GM19372 (cell line): ENCODE measurements around the gene TNFRSF4.

Source experiments
- ATAC-seq: cut with Tn5 transposase; IDR thresholded peaks from one replicate; pipeline ENCODE4 v1.9.1; 2021; ENCODE audit warnings: mild to moderate bottlenecking, low read depth, moderate library complexity; ENCODE audit not compliant: unreplicated experiment

TNFRSF4 gene

GRCh38 chr1:1220197-1220596 is 6.2 kb upstream of the TNFRSF4 start:
- no peak for ATAC-seq

- ATAC-seq, result no peak
These were observed 5.4 kb upstream of the TNFRSF4 start for GRCh38 chr1:1219341-1219740.

- ATAC-seq, result no peak
These were observed 4.7 kb upstream of the TNFRSF4 start for GRCh38 chr1:1218524-1219200.

DNA sequence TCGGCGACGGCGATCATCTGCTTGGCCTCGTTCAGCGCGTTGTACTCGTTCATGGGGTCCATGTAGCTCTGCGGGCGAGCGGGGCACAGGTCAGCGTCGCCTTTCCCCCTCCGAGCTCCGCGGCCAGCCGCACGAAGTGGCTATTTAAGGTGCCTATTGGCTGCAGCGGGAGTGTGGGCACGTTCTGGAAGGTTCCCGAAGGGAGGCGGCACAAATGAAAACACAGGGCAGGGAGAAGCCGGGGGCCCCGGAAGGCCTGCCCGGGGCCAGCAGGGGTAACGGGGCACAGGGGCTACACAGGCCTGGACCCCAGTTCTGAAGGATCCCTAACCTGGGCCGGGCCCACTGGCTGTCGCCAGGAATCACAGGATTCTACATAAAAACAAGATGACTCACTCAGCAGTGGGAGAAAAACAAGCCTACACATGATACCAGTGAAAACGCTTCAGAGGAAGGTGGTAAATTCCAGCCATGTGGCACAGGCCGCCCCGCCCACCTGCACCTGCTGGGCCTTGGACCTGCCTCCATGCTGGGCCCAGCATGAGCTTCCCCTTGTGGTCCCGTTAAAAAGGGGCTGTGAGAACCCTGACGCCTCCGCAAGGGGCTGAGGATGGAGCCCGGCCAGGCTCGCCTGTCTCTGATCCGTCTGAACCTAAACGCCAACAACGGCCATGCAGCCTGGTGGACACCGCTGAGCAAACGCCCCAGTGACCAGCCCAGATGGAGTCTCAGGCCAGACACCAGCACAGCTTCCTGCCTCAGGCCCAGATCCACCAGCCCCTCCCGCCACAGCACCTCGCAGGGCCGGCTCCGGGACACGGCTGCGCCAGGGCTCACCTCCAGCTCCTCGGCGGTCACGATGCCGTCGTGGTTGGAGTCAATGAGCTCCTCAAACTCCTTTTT is 3.9 kb upstream of the TNFRSF4 start:
- no peak for ATAC-seq

DNA sequence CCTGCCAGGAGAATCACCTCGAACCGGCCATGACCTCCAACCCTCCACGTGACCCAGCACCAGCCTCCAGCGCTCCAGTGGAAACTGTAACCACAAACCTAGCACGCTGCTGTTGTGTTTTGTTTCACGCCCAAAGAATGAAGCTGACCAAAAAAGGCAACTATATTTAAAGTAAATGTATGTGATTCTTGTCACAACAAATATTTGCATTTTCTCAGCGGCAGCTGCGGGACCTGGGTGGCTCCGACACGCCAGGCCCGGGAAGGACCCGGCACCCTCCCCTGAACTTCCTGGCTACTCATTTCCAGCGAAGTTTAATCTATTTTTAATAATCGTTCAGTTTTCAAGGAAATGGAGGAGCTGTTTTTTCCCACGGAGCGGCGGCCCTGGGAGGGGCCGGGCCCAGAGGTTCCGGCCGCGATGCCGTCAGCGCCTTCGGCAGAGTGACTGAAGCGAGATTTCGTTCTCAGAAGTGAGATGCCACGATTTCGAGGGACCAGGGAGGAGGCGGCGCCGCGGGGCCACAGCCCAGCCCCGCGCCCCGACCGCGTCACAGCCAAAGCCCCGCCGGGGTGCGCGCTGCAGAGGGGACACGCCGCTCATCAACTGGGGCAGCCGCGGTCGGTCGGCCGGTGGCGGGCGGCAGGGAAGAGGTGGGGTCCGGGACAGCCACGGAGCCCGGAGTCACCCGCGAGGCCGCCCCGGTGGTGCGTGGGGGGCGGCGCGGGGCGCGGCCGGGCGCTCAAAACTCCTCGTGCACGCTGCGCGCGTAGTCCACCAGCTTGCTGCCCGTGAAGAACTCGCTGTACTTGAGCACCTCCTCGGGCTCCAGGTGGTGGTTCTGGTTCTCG is 3.0 kb upstream of the TNFRSF4 start:
- no peak for ATAC-seq

DNA sequence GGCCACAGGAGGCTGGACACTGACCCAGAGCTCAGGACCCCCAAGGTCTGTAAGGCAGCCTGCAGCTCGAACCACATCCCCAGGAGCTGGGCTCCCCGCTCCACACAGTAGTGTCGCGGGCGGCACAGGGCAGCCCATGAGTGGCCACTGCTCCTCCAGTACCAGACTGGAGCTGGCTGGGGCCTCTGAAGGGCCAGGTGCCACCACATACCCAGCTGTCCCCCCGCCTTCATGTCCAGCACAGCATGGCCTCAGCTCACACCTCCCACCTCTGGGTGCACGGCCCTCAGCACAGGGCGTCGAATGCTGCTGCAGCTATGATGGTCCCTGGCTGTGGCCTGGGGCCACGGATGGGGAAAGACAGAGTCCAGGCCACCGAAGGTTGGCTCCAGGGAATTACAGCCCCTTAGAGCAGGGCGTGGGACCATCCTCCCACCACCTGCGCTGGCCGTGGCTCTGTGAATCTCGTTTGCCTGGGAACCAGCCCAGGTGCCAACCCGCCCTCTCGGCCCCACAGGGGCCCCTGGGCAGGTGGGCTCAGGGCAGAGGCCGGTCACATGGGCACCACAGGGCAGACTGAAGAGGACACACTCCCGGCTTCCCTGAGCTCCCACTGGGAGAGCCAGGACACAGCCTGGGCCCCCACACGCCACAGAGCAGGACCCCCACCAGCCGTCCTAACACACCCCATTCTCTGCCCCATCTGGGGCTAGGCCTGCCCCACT is 2.1 kb upstream of the TNFRSF4 start:
- no peak for ATAC-seq

GRCh38 chr1:1215080-1215676 is 1.2 kb upstream of the TNFRSF4 start:
- no peak for ATAC-seq

- ATAC-seq, result no peak
These were observed 1.1 kb downstream of the TNFRSF4 start for GRCh38 chr1:1212780-1213344.

GRCh38 chr1:1211541-1212441 is 2.2 kb downstream of the TNFRSF4 start:
- ATAC-seq, result no peak

- no peak for ATAC-seq
These were observed 3.0 kb downstream of the TNFRSF4 start for GRCh38 chr1:1210726-1211540.

GRCh38 chr1:1208713-1209433 is 5.1 kb downstream of the TNFRSF4 start:
- ATAC-seq, result no peak

DNA sequence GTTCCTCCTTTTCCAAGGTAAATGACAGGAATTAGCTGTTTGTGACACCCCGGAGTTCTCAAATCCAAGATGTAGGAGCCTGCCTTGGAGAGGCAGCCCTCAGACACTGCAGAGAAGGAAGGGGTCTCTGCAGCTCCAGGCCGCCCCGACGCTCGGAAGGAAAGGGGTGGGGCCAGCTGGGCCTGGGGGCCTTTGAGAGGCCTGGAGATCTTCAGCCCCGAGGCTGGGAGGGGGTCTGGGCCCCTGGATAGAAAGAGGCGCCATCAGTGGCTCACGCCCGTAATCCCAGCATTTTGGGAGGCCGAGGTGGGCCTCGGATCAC is 6.4 kb downstream of the TNFRSF4 start:
- no peak for ATAC-seq

DNA sequence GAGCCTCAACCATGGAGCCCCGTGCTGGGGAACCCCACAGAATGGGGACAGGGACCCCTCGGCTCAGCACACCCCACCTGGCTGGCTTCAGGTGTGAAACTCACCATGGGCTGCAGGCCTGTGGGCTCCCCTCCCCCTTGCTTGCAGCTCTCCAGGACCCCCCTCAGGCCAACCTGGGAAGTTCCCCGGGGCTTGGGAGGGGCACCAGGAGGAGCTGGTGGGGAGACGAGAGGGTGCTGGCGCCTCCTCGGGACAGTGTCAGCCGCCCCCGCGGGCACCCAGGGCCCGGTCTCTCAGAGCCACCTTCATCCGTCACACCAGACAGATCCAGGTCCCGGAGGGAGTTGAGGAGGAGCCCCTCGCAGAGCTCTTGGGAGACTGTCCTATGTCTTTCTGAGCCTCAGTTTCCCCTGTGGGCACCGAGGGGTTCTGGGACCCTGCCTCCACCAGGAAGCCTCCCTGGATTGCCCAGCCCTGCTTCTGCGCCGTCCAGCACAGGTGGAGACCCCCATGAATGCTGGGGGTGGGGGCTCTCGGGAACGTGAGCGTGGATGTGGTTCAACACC is 6.9 kb downstream of the TNFRSF4 start:
- no peak for ATAC-seq

DNA sequence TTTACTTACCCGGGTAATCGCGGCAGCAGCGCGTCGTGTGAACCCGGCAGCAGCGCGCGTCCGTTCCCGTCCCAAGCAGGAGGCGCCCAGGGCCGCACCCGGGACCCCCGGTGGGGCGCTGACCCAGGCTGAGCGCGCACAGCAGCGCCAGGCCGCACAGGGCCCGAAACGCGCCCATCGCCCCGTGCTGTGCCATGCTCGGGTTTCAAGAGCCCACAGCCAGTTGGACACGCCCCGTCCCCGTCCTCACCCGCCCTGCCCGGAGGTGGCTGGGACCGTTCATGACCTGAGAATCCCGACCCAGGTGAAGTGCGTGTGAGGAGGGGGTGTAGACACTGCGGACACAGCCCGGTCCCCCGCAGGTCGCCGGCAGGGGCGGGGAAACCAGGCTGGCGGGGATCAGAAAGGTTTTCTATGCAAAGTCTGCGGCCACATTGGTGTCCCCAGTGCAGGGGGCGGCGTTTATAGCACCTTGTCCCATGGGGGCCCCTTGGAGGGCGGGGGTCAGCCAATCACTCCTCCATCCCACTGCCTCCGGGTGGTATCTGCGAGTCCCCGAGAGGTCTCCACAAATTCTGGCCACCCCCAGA is 7.5 kb downstream of the TNFRSF4 start, which contains the start of gene TNFRSF18:
TSS of gene TNFRSF18 (minus strand) at position 217 of the 590 bp plus-strand sequence. CDS start at position 196, 21 bp downstream.
- ATAC-seq, result no peak

GRCh38 chr1:1205769-1206375 is 8.1 kb downstream of the TNFRSF4 start:
- no peak for ATAC-seq
